H9 (cell line): ENCODE measurements around the gene ATP6V0A4. TPM values are rescaled to one million over a fixed set of nuclear protein-coding genes. Genes with fewer than 3 reads are reported as not detected.

Experiments used
- DNase-seq: peaks from one replicate; pipeline ENCODE4 v3.0.0-alpha.2; 2017
- H2AFZ ChIP-seq: one replicate; pipeline ENCODE4 v1.6.1; 2013; ENCODE audit warnings: mild to moderate bottlenecking, low read length, control low read depth, moderate library complexity
- H2AK5ac ChIP-seq: 2 replicates; pipeline ENCODE4 v1.6.1; 2013; ENCODE audit warnings: low read length, control low read depth, mixed read lengths; ENCODE audit not compliant: insufficient read length
- H2BK120ac ChIP-seq: one replicate; pipeline ENCODE4 v1.6.1; 2013; ENCODE audit warnings: low read depth, mild to moderate bottlenecking, low read length, control low read depth, inconsistent platforms; ENCODE audit not compliant: poor library complexity, severe bottlenecking
- H2BK12ac ChIP-seq: 2 replicates; pipeline ENCODE4 v1.6.1; 2013; ENCODE audit warnings: low read length, control low read depth, mixed read lengths, low read depth; ENCODE audit not compliant: insufficient read length
- H2BK15ac ChIP-seq: 2 replicates; pipeline ENCODE4 v1.6.1; 2013; ENCODE audit warnings: low read depth, low read length, control low read depth
- H2BK20ac ChIP-seq: one replicate; pipeline ENCODE4 v1.6.1; 2013; ENCODE audit warnings: low read depth, mild to moderate bottlenecking, low read length, control low read depth, inconsistent platforms; ENCODE audit not compliant: poor library complexity, severe bottlenecking
- H2BK5ac ChIP-seq: 2 replicates; pipeline ENCODE4 v1.6.1; 2013; ENCODE audit warnings: low read length, control low read depth, mixed read lengths; ENCODE audit not compliant: insufficient read length
- H3K14ac ChIP-seq: 2 replicates; pipeline ENCODE4 v1.6.1; 2013; ENCODE audit warnings: low read length, control low read depth; ENCODE audit not compliant: insufficient read depth
- H3K18ac ChIP-seq: 2 replicates; pipeline ENCODE4 v1.6.1; 2013; ENCODE audit warnings: low read depth, mild to moderate bottlenecking, mixed read lengths, low read length, control low read depth; ENCODE audit not compliant: insufficient read length
- H3K23ac ChIP-seq: 2 replicates; pipeline ENCODE4 v1.6.1; 2013; ENCODE audit warnings: low read length, control low read depth, mixed read lengths, low read depth; ENCODE audit not compliant: insufficient read length
- H3K23me2 ChIP-seq: 2 replicates; pipeline ENCODE4 v1.6.1; 2013; ENCODE audit warnings: low read depth, mild to moderate bottlenecking, mixed read lengths, low read length, control low read depth; ENCODE audit not compliant: insufficient read length, poor library complexity, severe bottlenecking
- H3K27ac ChIP-seq: 2 replicates; pipeline ENCODE4 v1.5.1; 2013; ENCODE audit warnings: low read length, control low read depth, mixed read lengths, low read depth; ENCODE audit not compliant: insufficient read length
- H3K27me3 ChIP-seq: 2 replicates; pipeline ENCODE4 v1.6.1; 2013; ENCODE audit warnings: low read length, control low read depth, inconsistent platforms; ENCODE audit not compliant: insufficient read depth
- H3K4ac ChIP-seq: 2 replicates; pipeline ENCODE4 v1.6.1; 2013; ENCODE audit warnings: low read depth, mild to moderate bottlenecking, control low read depth, inconsistent platforms, low read length, moderate library complexity
- H3K4me1 ChIP-seq: 2 replicates; pipeline ENCODE4 v1.6.1; 2013; ENCODE audit warnings: low read length, control low read depth, inconsistent platforms; ENCODE audit not compliant: insufficient read depth
- H3K4me2 ChIP-seq: 2 replicates; pipeline ENCODE4 v1.6.1; 2013; ENCODE audit warnings: low read length, control low read depth, mixed read lengths; ENCODE audit not compliant: insufficient read length, insufficient read depth
- H3K56ac ChIP-seq: 2 replicates; pipeline ENCODE4 v1.6.1; 2013; ENCODE audit warnings: low read depth, mild to moderate bottlenecking, mixed read lengths, low read length, control low read depth; ENCODE audit not compliant: insufficient read length
- H3K79me1 ChIP-seq: 2 replicates; pipeline ENCODE4 v1.6.1; 2013; ENCODE audit warnings: low read depth, mild to moderate bottlenecking, moderate library complexity, low read length, control low read depth, inconsistent platforms; ENCODE audit not compliant: insufficient read depth, poor library complexity, severe bottlenecking
- H3K79me2 ChIP-seq: 2 replicates; pipeline ENCODE4 v1.6.1; 2013; ENCODE audit warnings: low read length, control low read depth, inconsistent platforms; ENCODE audit not compliant: insufficient read depth
- H3K9ac ChIP-seq: 2 replicates; pipeline ENCODE4 v1.6.1; 2013; ENCODE audit warnings: low read length, control low read depth, mixed read lengths; ENCODE audit not compliant: insufficient read length; ENCODE audit errors: extremely low read depth
- H3K9me3 ChIP-seq: one replicate; pipeline ENCODE4 v1.6.1; 2013; ENCODE audit warnings: low read depth, low read length, inconsistent platforms; ENCODE audit not compliant: control insufficient read depth
- H3T11ph ChIP-seq: one replicate; pipeline ENCODE4 v1.6.1; 2013; ENCODE audit warnings: mild to moderate bottlenecking, low read length, control low read depth, inconsistent platforms
- H4K20me1 ChIP-seq: one replicate; pipeline ENCODE4 v1.6.1; 2013; ENCODE audit not compliant: control insufficient read depth, insufficient read length, insufficient read depth
- H4K5ac ChIP-seq: 2 replicates; pipeline ENCODE4 v1.6.1; 2013; ENCODE audit warnings: low read depth, mild to moderate bottlenecking, mixed read lengths, low read length, control low read depth; ENCODE audit not compliant: insufficient read length
- H4K8ac ChIP-seq: replicated peaks from 2 replicates; pipeline ENCODE4 v1.6.1; 2013; ENCODE audit warnings: low read length, control low read depth, mixed read lengths, low read depth; ENCODE audit not compliant: insufficient read length
- H4K91ac ChIP-seq: 2 replicates; pipeline ENCODE4 v1.6.1; 2013; ENCODE audit warnings: low read depth, mild to moderate bottlenecking, moderate library complexity, mixed read lengths, low read length, control low read depth; ENCODE audit not compliant: insufficient read length
- H3K27ac Mint-ChIP-seq, 3 experiments: 2 replicates in 2 of 3; 3 replicates in 1 of 3; pipeline ENCODE4 v1.8.0; 2020 to 2021; ENCODE audit warnings: mixed read lengths in 3 of 3, mild to moderate bottlenecking in 1 of 3, moderate library complexity in 1 of 3
- H3K27me3 Mint-ChIP-seq: 2 replicates; pipeline ENCODE4 v1.8.0; 2021; ENCODE audit warnings: low read depth, mild to moderate bottlenecking, moderate library complexity, mixed read lengths
- H3K36me3 Mint-ChIP-seq, 3 experiments: 2 replicates in 2 of 3; 3 replicates in 1 of 3; pipeline ENCODE4 v1.8.0; 2020 to 2021; ENCODE audit warnings: low read depth in 3 of 3, mixed read lengths in 3 of 3; ENCODE audit not compliant: insufficient read depth in 1 of 3
- H3K4me1 Mint-ChIP-seq, 2 experiments: 2 replicates each; pipeline ENCODE4 v1.8.0; 2020; ENCODE audit warnings: mixed read lengths in 2 of 2
- H3K4me3 Mint-ChIP-seq, 2 experiments: 2 replicates in 1 of 2; 3 replicates in 1 of 2; pipeline ENCODE4 v1.8.0; 2020 to 2021; ENCODE audit warnings: mild to moderate bottlenecking in 2 of 2, mixed read lengths in 2 of 2, moderate library complexity in 1 of 2
- H3K9me3 Mint-ChIP-seq, 2 experiments: 2 replicates in 1 of 2; 3 replicates in 1 of 2; pipeline ENCODE4 v1.8.0; 2020; ENCODE audit warnings: mild to moderate bottlenecking in 2 of 2, mixed read lengths in 2 of 2, moderate library complexity in 1 of 2
- WGBS: extraction: QIAGEN DNeasy Blood & Tissue Kit; methylation state at CpG from one replicate; pipeline ENCODE4 v1.1.7; 2013; ENCODE audit warnings: missing lambda C conversion rate, low lambda C conversion rate, mixed read lengths; ENCODE audit not compliant: insufficient read length; ENCODE audit errors: extremely low coverage; 5-methylcytosine and 5-hydroxymethylcytosine counted together
- total RNA-seq: library from RNA; stranded (reverse); gene quantifications from 2 replicates; pipeline ENCODE4 v1.2.1, GENCODE V29; 2021
- TF ChIP-seq, protein P1 (sequence below): fragments of 200-600 bp; sonication (generic); conservative IDR thresholded peaks from 3 replicates; pipeline ENCODE4 v1.8.0; 2021; ENCODE audit warnings: antibody characterized with exemption, mild to moderate bottlenecking

The ATP6V0A4 gene
- total RNA-seq, 1 experiment from 2014 or later: 0.79 TPM

GRCh38 chr7:138776166-138776833, 21.7 kb downstream of the ATP6V0A4 start:
- Mint-ChIP-seq H3K4me1 (peaks cover 22 to 30% of the 10 kb centered on the region in 2 experiments), H3K36me3 (no peaks in the 10 kb centered on the region)
- peaks cover 4% of the 10 kb centered on the region for H3K4me1 ChIP-seq

More at GRCh38 chr7:138776166-138776833, 21.7 kb downstream of the ATP6V0A4 start:
- Histone ChIP-seq H2BK15ac (no peak overlapping the region), H3K18ac (no peak overlapping the region), H3K23me2 (no peaks in the 10 kb centered on the region), H3K27me3 (peaks cover 3% of the 10 kb centered on the region; the same call in 1 of the 2 replicates), H2AFZ (no peak overlapping the region), H2BK20ac (no peak overlapping the region), H3K9me3 (no peaks in the 10 kb centered on the region), H2BK120ac (no peak overlapping the region), H3K23ac (no peak overlapping the region), H4K5ac (no peak overlapping the region), H4K8ac (no peak overlapping the region), H3K9ac (no peak overlapping the region), H2BK12ac (no peak overlapping the region), H3K4ac (no peak overlapping the region), H3K4me2 (no peak overlapping the region), H3K79me2 (no peaks in the 10 kb centered on the region), H3K27ac (no peak overlapping the region), H2BK5ac (no peak overlapping the region), H3K56ac (no peak overlapping the region), H3K79me1 (no peaks in the 10 kb centered on the region), H3T11ph (no peak overlapping the region), H4K91ac (no peak overlapping the region), H2AK5ac (no peak overlapping the region), H4K20me1 (no peaks in the 10 kb centered on the region), H3K14ac (no peak overlapping the region)
- H3K27ac Mint-ChIP-seq: peak overlapping the region in 1 of 3 experiments; percentile 90; a peak in 2 of 7 replicates
- H3K27me3 Mint-ChIP-seq: peaks cover 7% of the 10 kb centered on the region
- TF ChIP-seq, protein P1, sequence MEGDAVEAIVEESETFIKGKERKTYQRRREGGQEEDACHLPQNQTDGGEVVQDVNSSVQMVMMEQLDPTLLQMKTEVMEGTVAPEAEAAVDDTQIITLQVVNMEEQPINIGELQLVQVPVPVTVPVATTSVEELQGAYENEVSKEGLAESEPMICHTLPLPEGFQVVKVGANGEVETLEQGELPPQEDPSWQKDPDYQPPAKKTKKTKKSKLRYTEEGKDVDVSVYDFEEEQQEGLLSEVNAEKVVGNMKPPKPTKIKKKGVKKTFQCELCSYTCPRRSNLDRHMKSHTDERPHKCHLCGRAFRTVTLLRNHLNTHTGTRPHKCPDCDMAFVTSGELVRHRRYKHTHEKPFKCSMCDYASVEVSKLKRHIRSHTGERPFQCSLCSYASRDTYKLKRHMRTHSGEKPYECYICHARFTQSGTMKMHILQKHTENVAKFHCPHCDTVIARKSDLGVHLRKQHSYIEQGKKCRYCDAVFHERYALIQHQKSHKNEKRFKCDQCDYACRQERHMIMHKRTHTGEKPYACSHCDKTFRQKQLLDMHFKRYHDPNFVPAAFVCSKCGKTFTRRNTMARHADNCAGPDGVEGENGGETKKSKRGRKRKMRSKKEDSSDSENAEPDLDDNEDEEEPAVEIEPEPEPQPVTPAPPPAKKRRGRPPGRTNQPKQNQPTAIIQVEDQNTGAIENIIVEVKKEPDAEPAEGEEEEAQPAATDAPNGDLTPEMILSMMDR: no peak
- H3K9me3 Mint-ChIP-seq: no peaks in the 10 kb centered on the region; a peak in 1 of 5 replicates
- WGBS: no CpG with 5 or more reads among the region's 10 CpGs
- no peak for DNase-seq
- no peak overlapping the region for H3K4me3 Mint-ChIP-seq
